ENCODE results near the gene ETF1.
A peak's percentile ranks its signal among the peaks of the same experiment; 100 is the strongest.

Gene ETF1

GRCh38 chr5:138471052-138471361 lies 72.0 kb downstream of the ETF1 start:
- no peak for TF ChIP-seq CTCF (conservative IDR thresholded peaks at IDR 0.05; ENCODE audit: low read depth, low read length)
- DNase-seq (ENCODE audit: low read depth) = no peak
- no peak overlapping the region for H3K4me3 ChIP-seq (ENCODE audit: low read depth, low read length)

- no peak for TF ChIP-seq CTCF (conservative IDR thresholded peaks at IDR 0.05; ENCODE audit: low read depth, low read length)
- no peak for DNase-seq (ENCODE audit: low read depth)
- H3K4me3 ChIP-seq (ENCODE audit: low read depth, low read length) = no peak overlapping the region
These were observed 72.5 kb downstream of the ETF1 start for GRCh38 chr5:138470322-138471051.

- DNase-seq (ENCODE audit: low read depth) = peak; percentile 77
- no peak for TF ChIP-seq CTCF (conservative IDR thresholded peaks at IDR 0.05; ENCODE audit: low read depth, low read length)
- H3K4me3 ChIP-seq (ENCODE audit: low read depth, low read length) = no peak overlapping the region
These were observed 73.3 kb downstream of the ETF1 start for GRCh38 chr5:138469540-138470321.

- no peak for TF ChIP-seq CTCF (conservative IDR thresholded peaks at IDR 0.05; ENCODE audit: low read depth, low read length)
- no peak for DNase-seq (ENCODE audit: low read depth)
- H3K4me3 ChIP-seq (ENCODE audit: low read depth, low read length) = no peak overlapping the region
These were observed 74.0 kb downstream of the ETF1 start for GRCh38 chr5:138468966-138469539.

GRCh38 chr5:138468133-138468965 lies 74.7 kb downstream of the ETF1 start:
- peak; percentile 27 for DNase-seq (ENCODE audit: low read depth)
- TF ChIP-seq CTCF (conservative IDR thresholded peaks at IDR 0.05; ENCODE audit: low read depth, low read length) = no peak
- peak overlapping the region; percentile 83 for H3K4me3 ChIP-seq (ENCODE audit: low read depth, low read length)

- peak overlapping the region; percentile 83 for H3K4me3 ChIP-seq (ENCODE audit: low read depth, low read length)
- DNase-seq (ENCODE audit: low read depth) = peak; percentile 5
- no peak for TF ChIP-seq CTCF (conservative IDR thresholded peaks at IDR 0.05; ENCODE audit: low read depth, low read length)
These were observed 75.3 kb downstream of the ETF1 start for GRCh38 chr5:138467711-138468132.
